Rectal smooth muscle tissue (tissue), 1 donor: ENCODE data around the gene TBC1D2B.

Experiments used
- H3K27ac ChIP-seq: one replicate; pipeline ENCODE4 v1.7.0; 2013; ENCODE audit warnings: low read depth, low read length, inconsistent platforms
- H3K27me3 ChIP-seq: one replicate; pipeline ENCODE4 v1.7.0; 2013; ENCODE audit warnings: low read length; ENCODE audit not compliant: control insufficient read depth, insufficient read depth
- H3K36me3 ChIP-seq: one replicate; pipeline ENCODE4 v1.7.0; 2013; ENCODE audit warnings: low read length; ENCODE audit not compliant: control insufficient read depth, insufficient read depth
- H3K4me1 ChIP-seq: one replicate; pipeline ENCODE4 v1.7.0; 2013; ENCODE audit warnings: low read length; ENCODE audit not compliant: control insufficient read depth, insufficient read depth
- H3K4me3 ChIP-seq: one replicate; pipeline ENCODE4 v1.7.0; 2013; ENCODE audit warnings: low read length
- H3K9ac ChIP-seq: one replicate; pipeline ENCODE4 v1.7.0; 2013; ENCODE audit warnings: low read length

TBC1D2B gene

DNA sequence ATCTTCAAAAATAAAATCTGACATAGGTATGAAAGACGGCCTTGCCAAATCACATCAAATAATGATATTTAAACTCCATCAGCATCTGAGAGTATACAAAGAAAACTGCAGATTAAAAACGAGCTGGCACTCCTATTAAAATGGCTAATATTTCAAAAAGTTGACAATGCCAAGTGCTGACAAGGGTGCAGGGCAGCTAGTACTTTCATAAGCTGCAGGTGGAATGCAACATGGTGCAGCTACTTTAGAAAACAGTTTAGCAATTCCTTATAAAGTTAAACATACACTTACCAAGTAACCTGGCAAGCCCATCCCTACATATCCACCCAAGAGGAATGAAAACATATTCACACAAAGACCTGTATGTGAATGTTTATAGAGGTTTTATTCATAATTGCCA is 23.0 kb downstream of the TBC1D2B start:
- no peak overlapping the region for H3K27ac ChIP-seq
- no peak overlapping the region for H3K4me3 ChIP-seq
- H3K36me3 ChIP-seq = peaks cover 6% of the 10 kb centered on the region
- H3K9ac ChIP-seq = no peak overlapping the region
- H3K27me3 ChIP-seq = no peaks in the 10 kb centered on the region
- H3K4me1 ChIP-seq = peaks cover 16% of the 10 kb centered on the region

DNA sequence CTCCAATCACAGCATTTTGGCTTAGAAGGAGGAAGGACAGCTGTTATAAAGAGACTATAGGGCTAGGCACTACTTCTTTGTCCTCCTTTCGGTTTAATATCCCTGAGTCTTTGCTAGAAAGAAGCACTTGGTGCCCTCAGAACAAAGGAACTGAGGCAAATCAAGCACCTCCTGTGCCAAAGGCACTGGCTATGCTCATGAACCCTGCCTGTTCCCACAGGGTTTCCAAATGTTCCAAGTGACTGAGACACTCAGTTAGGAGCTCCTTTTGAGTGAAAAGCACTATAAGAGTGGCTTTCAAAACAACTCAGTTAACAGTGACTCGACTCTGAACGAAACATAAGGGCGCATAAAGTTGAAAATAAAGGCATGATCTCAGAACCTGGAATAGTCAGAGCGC is 25.0 kb downstream of the TBC1D2B start:
- Histone ChIP-seq H3K36me3 (peaks cover 6% of the 10 kb centered on the region), H3K4me3 (no peak overlapping the region), H3K4me1 (peaks cover 21% of the 10 kb centered on the region), H3K9ac (no peak overlapping the region), H3K27me3 (no peaks in the 10 kb centered on the region), H3K27ac (no peak overlapping the region)

DNA sequence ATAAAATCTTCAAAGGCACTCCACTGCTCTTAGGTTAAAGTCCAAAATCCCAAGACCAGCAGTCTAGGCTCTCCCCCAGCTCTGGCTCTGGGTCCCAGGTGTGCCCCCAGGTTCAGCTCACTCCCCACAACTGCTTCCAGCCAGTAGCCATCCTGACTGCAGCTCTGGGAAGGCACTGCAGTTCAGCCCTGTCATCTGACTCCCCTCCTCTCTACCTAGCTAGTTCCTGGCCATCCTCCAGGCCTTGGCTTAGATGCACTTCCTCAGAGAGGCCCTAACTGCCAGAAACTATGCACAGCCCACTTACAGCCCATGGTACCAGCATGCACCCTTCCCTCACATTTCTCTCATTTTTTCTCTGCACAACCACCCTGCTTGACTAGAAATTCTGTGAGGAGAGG is 25.5 kb downstream of the TBC1D2B start:
- Histone ChIP-seq H3K27me3 (no peaks in the 10 kb centered on the region), H3K36me3 (peaks cover 6% of the 10 kb centered on the region), H3K9ac (no peak overlapping the region), H3K4me1 (peaks cover 21% of the 10 kb centered on the region), H3K27ac (no peak overlapping the region), H3K4me3 (no peak overlapping the region)

DNA sequence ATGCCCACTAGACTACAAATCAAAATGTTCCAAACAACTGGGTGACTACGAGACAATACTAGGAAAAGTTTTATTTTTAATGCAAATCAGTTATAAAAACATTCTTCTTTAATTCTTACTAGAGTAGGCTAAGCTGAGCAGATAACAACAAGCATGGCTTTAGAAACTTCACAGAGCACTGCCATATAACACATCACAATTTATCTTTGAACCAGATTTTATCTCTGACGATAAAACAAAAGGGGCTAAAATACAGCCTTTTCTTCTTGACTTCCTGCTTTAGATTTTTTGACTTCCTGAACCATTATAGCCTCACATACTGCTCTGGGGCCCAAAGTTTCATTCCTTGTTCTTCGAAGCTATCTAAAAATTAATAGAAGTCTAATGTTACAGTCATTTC is 25.9 kb downstream of the TBC1D2B start:
- H3K27ac ChIP-seq = no peak overlapping the region
- H3K27me3 ChIP-seq = no peaks in the 10 kb centered on the region
- H3K4me1 ChIP-seq = peaks cover 18% of the 10 kb centered on the region
- H3K36me3 ChIP-seq = peaks cover 6% of the 10 kb centered on the region
- H3K4me3 ChIP-seq = no peak overlapping the region
- H3K9ac ChIP-seq = no peak overlapping the region

DNA sequence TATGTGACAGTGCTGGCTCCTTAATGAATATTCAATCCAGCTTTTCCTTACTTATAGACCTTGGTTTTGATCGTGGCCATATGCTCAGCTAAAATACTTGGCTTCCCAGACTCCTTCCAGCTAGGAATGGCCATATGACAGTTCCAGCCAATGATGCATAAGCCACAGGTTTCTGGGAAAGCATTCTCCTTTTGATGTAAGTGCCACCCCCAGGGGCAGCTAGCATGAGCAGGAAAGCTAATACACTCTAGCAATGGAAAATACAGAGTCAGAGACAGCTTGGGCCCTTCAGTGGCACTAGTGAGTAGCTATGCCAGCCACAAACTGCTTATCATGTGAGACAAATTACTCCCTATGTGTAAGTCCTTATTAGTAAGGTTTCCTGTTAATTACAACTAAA is 26.7 kb downstream of the TBC1D2B start:
- H3K9ac ChIP-seq = no peak overlapping the region
- peaks cover 18% of the 10 kb centered on the region for H3K4me1 ChIP-seq
- H3K27me3 ChIP-seq = no peaks in the 10 kb centered on the region
- H3K4me3 ChIP-seq = no peak overlapping the region
- H3K27ac ChIP-seq = no peak overlapping the region
- peaks cover 6% of the 10 kb centered on the region for H3K36me3 ChIP-seq

DNA sequence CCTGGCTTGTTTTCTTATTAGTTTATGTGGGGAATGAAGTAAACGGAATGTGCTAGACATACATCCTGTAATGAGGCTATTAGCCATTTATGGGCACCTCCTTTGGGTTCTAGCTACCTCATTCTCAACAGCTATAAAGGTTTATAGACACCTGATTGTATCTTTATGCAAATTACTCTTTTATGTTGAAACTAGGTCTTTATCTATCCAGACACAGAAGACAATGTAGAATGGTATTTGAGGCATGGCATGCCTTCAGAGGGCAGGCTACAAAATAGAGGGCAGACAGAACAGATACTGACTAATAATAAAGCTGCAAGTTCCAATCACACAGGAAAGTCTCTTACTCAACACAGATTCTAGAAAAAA is 27.1 kb downstream of the TBC1D2B start:
- Histone ChIP-seq H3K4me3 (no peak overlapping the region), H3K9ac (no peak overlapping the region), H3K36me3 (peaks cover 6% of the 10 kb centered on the region), H3K27ac (no peak overlapping the region), H3K4me1 (peaks cover 18% of the 10 kb centered on the region), H3K27me3 (no peaks in the 10 kb centered on the region)

DNA sequence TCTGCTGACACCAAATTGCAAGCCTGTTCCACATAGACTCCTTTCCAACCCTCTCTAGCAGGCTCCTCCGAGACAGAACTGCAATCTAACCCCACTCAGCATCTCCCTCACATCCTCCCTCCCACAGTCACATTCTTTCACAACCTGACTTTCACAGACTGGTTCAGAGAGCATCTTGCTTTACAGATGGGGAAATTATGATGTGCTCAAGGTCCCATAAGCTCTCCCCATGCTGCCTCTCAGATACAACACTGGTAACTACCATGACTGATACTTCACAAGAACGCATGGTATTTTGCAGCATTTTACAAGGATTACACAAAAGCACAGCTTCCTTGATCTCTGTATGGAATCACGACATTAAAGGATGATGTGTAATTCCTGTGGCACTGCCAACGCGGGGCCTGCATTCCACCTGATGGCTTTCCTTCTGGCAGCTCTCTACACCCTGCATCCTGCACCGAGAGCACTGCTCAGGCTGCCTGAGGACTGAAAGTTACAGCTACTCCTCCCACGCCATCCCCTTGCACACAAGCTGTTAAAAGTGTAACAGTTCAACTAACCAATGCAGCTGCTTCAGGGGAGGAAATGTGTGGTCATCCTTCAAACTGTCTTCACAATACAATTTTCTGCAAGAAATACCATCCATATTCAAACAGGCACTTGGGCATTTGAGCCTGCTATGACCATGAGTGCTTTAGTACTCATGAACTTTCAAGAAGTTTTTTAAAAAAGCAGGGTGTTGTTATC is 27.6 kb downstream of the TBC1D2B start:
- Histone ChIP-seq H3K27ac (no peak overlapping the region), H3K36me3 (peaks cover 6% of the 10 kb centered on the region), H3K9ac (no peak overlapping the region), H3K4me3 (no peak overlapping the region), H3K4me1 (peaks cover 15% of the 10 kb centered on the region), H3K27me3 (no peaks in the 10 kb centered on the region)

DNA sequence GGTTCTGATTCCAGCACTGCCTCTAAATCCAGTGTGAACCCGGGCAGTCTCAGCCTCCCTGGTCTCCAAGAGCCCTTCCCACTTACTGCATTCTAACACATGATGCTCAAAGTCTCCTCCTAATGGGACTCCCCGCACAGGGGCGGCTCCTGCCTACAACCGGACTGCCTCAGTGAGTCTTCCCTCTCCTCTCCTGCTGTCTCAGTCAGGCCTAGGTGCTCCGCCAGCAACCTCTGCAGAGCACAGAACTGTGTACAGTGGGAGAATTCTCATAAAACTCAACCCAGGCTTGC is 28.9 kb downstream of the TBC1D2B start:
- peak overlapping the region; percentile 11 for H3K27ac ChIP-seq
- no peaks in the 10 kb centered on the region for H3K27me3 ChIP-seq
- no peak overlapping the region for H3K4me3 ChIP-seq
- H3K9ac ChIP-seq = no peak overlapping the region
- H3K4me1 ChIP-seq = peaks cover 19% of the 10 kb centered on the region
- peaks cover 8% of the 10 kb centered on the region for H3K36me3 ChIP-seq

DNA sequence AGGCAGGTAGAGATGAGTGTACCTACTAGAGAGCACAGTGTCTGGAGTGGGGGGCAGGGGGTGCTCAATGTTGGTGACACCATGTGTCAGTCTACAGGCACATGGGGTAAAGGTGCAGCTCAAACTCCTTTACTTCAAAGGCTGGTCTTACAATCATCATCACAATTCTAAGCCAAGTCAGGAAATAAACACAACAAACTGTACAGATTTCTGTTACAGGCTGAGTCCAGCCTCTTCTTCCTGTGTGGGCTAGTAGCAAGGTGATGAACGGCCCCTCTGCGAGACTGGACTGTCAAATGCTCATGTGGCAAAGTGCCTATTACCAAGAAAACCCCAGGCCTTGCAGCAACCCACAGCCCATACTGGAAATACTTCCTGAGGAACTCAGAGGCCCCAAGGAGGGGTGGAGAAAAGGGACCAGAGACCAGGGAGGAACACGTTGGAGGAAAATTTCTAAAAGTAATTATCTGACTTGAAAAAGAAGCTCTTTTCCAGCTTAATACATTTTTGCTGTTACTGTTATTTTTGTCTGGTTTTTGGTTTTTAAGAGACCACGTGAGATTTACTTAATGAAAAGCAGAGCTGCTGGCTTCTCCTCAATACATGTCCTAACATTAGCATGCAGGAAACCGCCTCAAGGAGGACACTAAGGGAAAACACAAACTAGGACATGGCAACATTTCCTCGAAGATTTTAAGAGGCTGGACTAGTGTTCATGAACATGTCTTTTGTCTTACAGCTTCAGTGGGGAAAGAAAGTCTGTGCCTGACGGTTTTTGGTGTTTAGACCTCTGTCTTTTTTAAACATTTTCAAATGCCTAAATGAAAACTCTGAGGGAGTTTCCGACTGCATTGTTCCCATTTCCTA is 29.5 kb downstream of the TBC1D2B start:
- Histone ChIP-seq H3K9ac (no peak overlapping the region), H3K27me3 (no peaks in the 10 kb centered on the region), H3K4me3 (no peak overlapping the region), H3K4me1 (peaks cover 19% of the 10 kb centered on the region), H3K27ac (peak overlapping the region; percentile 25), H3K36me3 (peaks cover 3% of the 10 kb centered on the region)

DNA sequence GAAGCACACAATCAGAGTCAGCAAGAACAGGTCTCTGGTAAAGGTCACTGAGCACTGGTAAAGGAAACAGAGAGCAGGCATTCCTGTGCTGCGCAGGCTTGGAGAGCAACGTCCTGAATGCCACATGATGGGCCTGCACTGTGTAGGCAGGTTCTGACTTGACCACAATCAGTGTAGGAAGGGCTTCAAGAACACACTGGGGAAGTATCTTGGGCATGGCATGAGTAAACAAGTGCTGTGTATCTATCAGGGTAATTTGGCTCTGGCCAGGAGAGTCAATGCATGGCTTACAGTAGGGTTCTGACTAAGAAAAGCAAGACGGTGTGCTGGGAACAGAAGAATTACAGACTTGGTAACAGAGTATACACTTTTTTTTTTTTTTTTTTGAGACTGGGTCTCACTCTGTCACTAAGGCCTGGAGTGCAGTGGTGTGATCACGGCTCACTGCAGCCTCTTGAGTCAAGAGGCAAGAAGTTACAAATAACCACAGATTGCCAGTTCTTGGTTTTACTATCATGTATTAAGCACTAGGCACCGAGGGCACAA is 30.6 kb downstream of the TBC1D2B start:
- Histone ChIP-seq H3K9ac (no peak overlapping the region), H3K4me3 (no peak overlapping the region), H3K27ac (peak overlapping the region; percentile 25), H3K4me1 (peaks cover 19% of the 10 kb centered on the region), H3K27me3 (no peaks in the 10 kb centered on the region), H3K36me3 (peaks cover 6% of the 10 kb centered on the region)

DNA sequence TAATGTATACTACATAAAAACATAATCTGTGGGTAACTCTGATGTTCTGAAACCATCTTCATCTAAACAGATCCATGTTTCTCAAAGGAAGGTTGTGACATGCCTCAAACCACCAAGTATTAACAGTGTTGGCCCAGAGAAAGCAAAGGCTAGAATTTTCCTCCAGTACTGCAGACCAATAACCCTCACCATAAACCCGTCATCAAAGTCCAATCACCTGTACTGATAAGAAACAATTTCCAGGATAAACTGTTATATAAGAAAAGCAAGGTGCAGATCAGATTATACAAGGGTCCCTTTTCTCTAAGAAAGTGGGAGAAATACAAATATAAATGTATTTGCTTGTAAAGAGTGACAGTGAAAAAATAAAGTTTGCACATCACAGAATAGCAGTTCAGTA is 32.3 kb downstream of the TBC1D2B start:
- Histone ChIP-seq H3K4me3 (no peak overlapping the region), H3K9ac (no peak overlapping the region), H3K27ac (no peak overlapping the region), H3K4me1 (peaks cover 16% of the 10 kb centered on the region), H3K36me3 (peaks cover 7% of the 10 kb centered on the region), H3K27me3 (no peaks in the 10 kb centered on the region)

DNA sequence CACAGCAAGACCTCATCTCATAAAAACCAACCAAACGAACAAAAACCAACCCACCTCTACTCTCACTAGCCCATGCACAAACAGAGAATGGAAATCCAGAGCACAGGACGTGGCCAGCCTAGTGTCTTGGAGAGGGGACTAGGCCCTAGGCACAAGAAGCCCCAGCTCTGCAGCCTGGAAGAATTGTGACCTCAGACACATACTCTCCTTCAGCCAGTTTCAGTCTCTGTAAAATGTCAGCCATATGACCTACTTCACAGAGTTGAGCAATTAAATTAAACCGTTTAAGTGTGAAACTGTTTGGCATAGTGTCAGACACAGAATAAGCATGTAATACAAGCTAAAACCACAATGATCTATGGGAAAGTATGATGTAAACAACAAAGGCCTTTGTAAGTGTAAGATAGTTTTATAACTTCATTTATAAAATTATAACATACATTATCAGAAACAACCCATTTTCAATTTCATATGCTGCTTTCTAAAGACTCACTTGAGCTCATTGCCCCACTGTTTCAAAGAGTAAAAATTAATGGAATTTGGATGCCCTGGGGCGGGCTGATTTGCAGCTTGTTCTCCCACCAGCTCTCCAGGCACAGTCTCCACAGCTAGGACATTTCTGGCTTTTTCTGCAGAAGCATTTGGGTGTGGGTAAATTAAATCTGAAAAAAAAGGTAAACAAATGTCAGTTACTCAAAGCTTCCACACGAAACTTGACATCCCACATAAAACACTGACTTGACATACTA is 32.9 kb downstream of the TBC1D2B start:
- H3K9ac ChIP-seq = no peak overlapping the region
- H3K4me3 ChIP-seq = no peak overlapping the region
- peak overlapping the region; percentile 24 for H3K27ac ChIP-seq
- peaks cover 10% of the 10 kb centered on the region for H3K4me1 ChIP-seq
- no peaks in the 10 kb centered on the region for H3K27me3 ChIP-seq
- H3K36me3 ChIP-seq = peaks cover 7% of the 10 kb centered on the region
